Pancreas (tissue), 10 donors: ENCODE measurements around the gene ESPNL. TPM values are rescaled to one million over a fixed set of nuclear protein-coding genes. Genes with fewer than 3 reads are reported as not detected.

Experiments used
- ATAC-seq, 4 donors: fragments of 200-7000 bp; cut with Tn5 transposase; one replicate each; pipeline versions ENCODE4 v1.8.0 to v1.9.1; 2020; ENCODE audit warnings: mild to moderate bottlenecking in 4 of 4, moderate library complexity in 4 of 4
- DNase-seq, 6 donors: peaks; one replicate each; pipeline ENCODE4 v3.0.0-alpha.2; 2020
- FAIRE-seq: peaks from 2 replicates; lab custom pipeline; 2012; peaks lifted over from hg19 to GRCh38; lab: Jason Lieb, UNC
- H3K27ac ChIP-seq, 4 donors: fragments of 200-600 bp; sonication (generic); 1 replicate in 3 of 4; 2 replicates in 1 of 4; pipeline versions ENCODE4 v1.5.0 to v1.8.0; 2020
- H3K27me3 ChIP-seq, 4 donors: fragments of 200-600 bp; one replicate each; pipeline ENCODE4 v1.8.0; 2021
- H3K36me3 ChIP-seq, 3 donors: fragments of 200-600 bp; sonication (generic) in 1 of 3; one replicate each; pipeline versions ENCODE4 v1.5.0 to v1.8.0; 2020 to 2021
- H3K4me1 ChIP-seq, 3 donors: fragments of 200-600 bp; one replicate each; pipeline ENCODE4 v1.8.0; 2021
- H3K4me3 ChIP-seq, 4 donors: fragments of 200-600 bp; sonication (generic) in 2 of 4; one replicate each; pipeline versions ENCODE4 v1.5.0 to v1.8.0; 2020 to 2021
- H3K9me3 ChIP-seq, 4 donors: fragments of 200-600 bp; one replicate each; pipeline ENCODE4 v1.8.0; 2021
- CTCF ChIP-seq, 4 donors: fragments of 200-600 bp; sonication (generic) in 3 of 4; IDR thresholded peaks; one replicate each; pipeline versions ENCODE4 v1.5.0 to v1.8.0; 2021; ENCODE audit warnings: antibody characterized with exemption in 4 of 4
- WGBS, 2 donors: extraction: QIAGEN DNeasy Blood & Tissue Kit; methylation state at CpG; one replicate each; pipeline ENCODE4 v1.1.7; 2013; 5-methylcytosine and 5-hydroxymethylcytosine counted together
- intact Hi-C, 3 donors: fragments of 100-400 bp; cut with DNase I; formaldehyde crosslinking; loops; one replicate each; pipeline versions ENCODE4 v1.11.1 to v1.14.2; 2022
- polyA plus RNA-seq, 2 donors: library from polyadenylated mRNA; stranded (reverse); fragments of 200-250 nt; gene quantifications; one replicate each; pipeline ENCODE4 v1.2.3, GENCODE V29; 2013
- total RNA-seq, 6 donors: library from RNA; stranded (reverse); fragmentation: NEBNext Ultra II Directional in 4 of 6; extraction: Animal tissue kit (Norgen Biotek cat#: 25700) in 4 of 6; gene quantifications; one replicate each; pipeline versions ENCODE4 v1.2.1 to v1.2.4, GENCODE V29; 2021 to 2023
- donor health status: healthy with polysubstance abuse.
- donor health status: DM: no; HTN: no; CAD: no; lungs with moderate emphysema.
- donor health status: DM: no; HTN: no; CAD: no.
- donor health status: control.
- donor health status: control.
- donor health status: Bipolar disorder and iron deficiency.
- donor health status: DM: yes; HTN: yes; CAD: no.
- donor health status: DM: no; HTN: no; CAD: no.
- donor health status: DM: no; HTN: no; CAD: no.
- donor health status: DM: yes; HTN: yes; CAD: no.

ESPNL gene
- total and polyA plus RNA-seq, 8 donors: 0.05 to 0.72 (median 0.25) TPM; not detected in 1

- Histone ChIP-seq H3K4me3 (no peak overlapping the region), H3K36me3 (no peaks in the 10 kb centered on the region), H3K27ac (no peak overlapping the region), H3K9me3 (no peaks in the 10 kb centered on the region), H3K27me3 (no peaks in the 10 kb centered on the region), H3K4me1 (no peaks in the 10 kb centered on the region)
- no peak for ATAC-seq
- WGBS, 2 donors: 81 to 82% methylated on average over 14 of the region's 14 CpGs
- intact Hi-C loops: no loop called here
- peak in 2 of 6 donors; percentile 37 to 65 for DNase-seq
- no peak for TF ChIP-seq CTCF (IDR thresholded peaks at IDR 0.05)
- no peak for FAIRE-seq
These were observed 49.9 kb downstream of the ESPNL start for GRCh38 chr2:238149841-238150572.

GRCh38 chr2:238150686-238151085 lies 50.5 kb downstream of the ESPNL start:
- no peak overlapping the region for H3K27ac ChIP-seq
- FAIRE-seq: no peak
- peak in 1 of 6 donors; percentile 79 for DNase-seq
- H3K36me3 ChIP-seq: no peaks in the 10 kb centered on the region
- no peaks in the 10 kb centered on the region for H3K9me3 ChIP-seq
- no peaks in the 10 kb centered on the region for H3K4me1 ChIP-seq
- WGBS, 2 donors: 92 to 96% methylated on average over 18 to 25 of the region's 25 CpGs
- intact Hi-C loops: no loop called here
- no peak overlapping the region for H3K4me3 ChIP-seq
- no peak for ATAC-seq
- no peaks in the 10 kb centered on the region for H3K27me3 ChIP-seq
- TF ChIP-seq CTCF (IDR thresholded peaks at IDR 0.05): no peak

GRCh38 chr2:238151205-238151604 lies 51.1 kb downstream of the ESPNL start:
- TF ChIP-seq CTCF (IDR thresholded peaks at IDR 0.05): no peak
- WGBS, 2 donors: 86 to 93% methylated on average over 13 of the region's 13 CpGs
- Histone ChIP-seq H3K27me3 (no peaks in the 10 kb centered on the region), H3K36me3 (no peaks in the 10 kb centered on the region), H3K9me3 (no peaks in the 10 kb centered on the region), H3K4me1 (no peaks in the 10 kb centered on the region), H3K4me3 (no peak overlapping the region), H3K27ac (no peak overlapping the region)
- FAIRE-seq (no peak), DNase-seq (peak in 1 of 6 donors; percentile 60), ATAC-seq (no peak)
- intact Hi-C loops: no loop called here

GRCh38 chr2:238151628-238152235 lies 51.6 kb downstream of the ESPNL start:
- H3K4me3 ChIP-seq: no peak overlapping the region
- whole genome bisulfite sequencing, 2 donors: 83 to 88% methylated on average over 16 of the region's 16 CpGs
- no peak for ATAC-seq
- no peak for FAIRE-seq
- H3K9me3 ChIP-seq: no peaks in the 10 kb centered on the region
- no peak overlapping the region for H3K27ac ChIP-seq
- no peaks in the 10 kb centered on the region for H3K4me1 ChIP-seq
- peak in 1 of 6 donors; percentile 64 for DNase-seq
- intact Hi-C loops: no loop called here
- no peaks in the 10 kb centered on the region for H3K27me3 ChIP-seq
- no peaks in the 10 kb centered on the region for H3K36me3 ChIP-seq
- TF ChIP-seq CTCF (IDR thresholded peaks at IDR 0.05): no peak
